SJCRH30 (cell line): Measurements from ENCODE around the gene MCM8. TPM values are rescaled to one million over a fixed set of nuclear protein-coding genes. Genes with fewer than 3 reads are reported as not detected.

ENCODE experiments used
- DNase-seq, 2 experiments: peaks; one replicate each; pipeline ENCODE4 v3.0.0-alpha.2; 2015 to 2020
- H3K27ac ChIP-seq: fragments of 250-450 bp; sonication (Bioruptor Pico); 2 replicates; pipeline ENCODE4 v1.5.1; 2020; ENCODE audit warnings: mild to moderate bottlenecking, moderate library complexity
- H3K27me3 ChIP-seq: fragments of 250-450 bp; sonication (Bioruptor Pico); 2 replicates; pipeline ENCODE4 v1.5.1; 2020; ENCODE audit warnings: mild to moderate bottlenecking, moderate library complexity
- H3K36me3 ChIP-seq: fragments of 250-450 bp; sonication (Bioruptor Pico); 2 replicates; pipeline ENCODE4 v1.5.1; 2020; ENCODE audit warnings: mild to moderate bottlenecking, moderate library complexity
- H3K4me1 ChIP-seq: fragments of 250-450 bp; sonication (Bioruptor Pico); 2 replicates; pipeline ENCODE4 v1.5.1; 2020; ENCODE audit warnings: mild to moderate bottlenecking, moderate library complexity
- H3K4me3 ChIP-seq: fragments of 250-450 bp; sonication (Bioruptor Pico); 2 replicates; pipeline ENCODE4 v1.5.1; 2020; ENCODE audit warnings: mild to moderate bottlenecking, moderate library complexity
- H3K9me3 ChIP-seq: fragments of 250-450 bp; sonication (Bioruptor Pico); replicated peaks from 2 replicates; pipeline ENCODE4 v1.5.1; 2020; ENCODE audit warnings: mild to moderate bottlenecking, moderate library complexity
- total RNA-seq: library from RNA; depleted of rRNA; stranded (reverse); fragments of >200 nt; shearing (Covaris generic); gene quantifications from 2 replicates; pipeline ENCODE4 v1.2.3, GENCODE V29; 2014; rRNA removed

Gene MCM8
- total RNA-seq, 1 experiment from 2014 or later, result 61.2 TPM

- peaks cover 53% of the 10 kb centered on the region for H3K36me3 ChIP-seq
- H3K27me3 ChIP-seq, result no peaks in the 10 kb centered on the region
- no peak overlapping the region for H3K4me3 ChIP-seq
- H3K4me1 ChIP-seq, result no peaks in the 10 kb centered on the region
- no peaks in the 10 kb centered on the region for H3K9me3 ChIP-seq
- H3K27ac ChIP-seq, result no peak overlapping the region
- no peak for DNase-seq
These were observed 85.8 kb downstream of the MCM8 start for GRCh38 chr20:6036213-6036612.

GRCh38 chr20:6037082-6037481 is 86.6 kb downstream of the MCM8 start:
- Histone ChIP-seq H3K27ac (no peak overlapping the region), H3K27me3 (no peaks in the 10 kb centered on the region), H3K4me1 (no peaks in the 10 kb centered on the region), H3K36me3 (peaks cover 55% of the 10 kb centered on the region), H3K4me3 (no peak overlapping the region), H3K9me3 (no peaks in the 10 kb centered on the region)
- no peak for DNase-seq

GRCh38 chr20:6038256-6038655 is 87.8 kb downstream of the MCM8 start:
- Histone ChIP-seq H3K27me3 (no peaks in the 10 kb centered on the region), H3K4me1 (no peaks in the 10 kb centered on the region), H3K4me3 (no peak overlapping the region), H3K9me3 (no peaks in the 10 kb centered on the region), H3K36me3 (peaks cover 58% of the 10 kb centered on the region), H3K27ac (no peak overlapping the region)
- no peak for DNase-seq

GRCh38 chr20:6039766-6040165 is 89.3 kb downstream of the MCM8 start:
- H3K27ac ChIP-seq, result no peak overlapping the region
- no peaks in the 10 kb centered on the region for H3K4me1 ChIP-seq
- H3K9me3 ChIP-seq, result no peaks in the 10 kb centered on the region
- no peak for DNase-seq
- H3K36me3 ChIP-seq, result peaks cover 50% of the 10 kb centered on the region
- no peak overlapping the region for H3K4me3 ChIP-seq
- H3K27me3 ChIP-seq, result no peaks in the 10 kb centered on the region

- no peaks in the 10 kb centered on the region for H3K4me1 ChIP-seq
- H3K4me3 ChIP-seq, result no peak overlapping the region
- peaks cover 49% of the 10 kb centered on the region for H3K36me3 ChIP-seq
- H3K27ac ChIP-seq, result no peak overlapping the region
- H3K27me3 ChIP-seq, result no peaks in the 10 kb centered on the region
- DNase-seq, result no peak
- H3K9me3 ChIP-seq, result no peaks in the 10 kb centered on the region
These were observed 90.1 kb downstream of the MCM8 start for GRCh38 chr20:6040540-6040939.

- H3K4me1 ChIP-seq, result no peaks in the 10 kb centered on the region
- no peak for DNase-seq
- peaks cover 45% of the 10 kb centered on the region for H3K36me3 ChIP-seq
- no peak overlapping the region for H3K4me3 ChIP-seq
- H3K27ac ChIP-seq, result no peak overlapping the region
- H3K27me3 ChIP-seq, result no peaks in the 10 kb centered on the region
- H3K9me3 ChIP-seq, result no peaks in the 10 kb centered on the region
These were observed 90.7 kb downstream of the MCM8 start for GRCh38 chr20:6040958-6041807.

GRCh38 chr20:6041808-6042265 is 91.4 kb downstream of the MCM8 start:
- Histone ChIP-seq H3K4me3 (no peak overlapping the region), H3K27me3 (no peaks in the 10 kb centered on the region), H3K27ac (no peak overlapping the region), H3K4me1 (no peaks in the 10 kb centered on the region), H3K36me3 (peaks cover 38% of the 10 kb centered on the region), H3K9me3 (no peaks in the 10 kb centered on the region)
- DNase-seq, result no peak

GRCh38 chr20:6044115-6044514 is 93.7 kb downstream of the MCM8 start:
- Histone ChIP-seq H3K4me3 (no peak overlapping the region), H3K36me3 (peaks cover 22% of the 10 kb centered on the region), H3K9me3 (no peaks in the 10 kb centered on the region), H3K4me1 (no peaks in the 10 kb centered on the region), H3K27me3 (no peaks in the 10 kb centered on the region), H3K27ac (no peak overlapping the region)
- DNase-seq, result no peak

- H3K27ac ChIP-seq, result no peak overlapping the region
- H3K9me3 ChIP-seq, result no peaks in the 10 kb centered on the region
- no peak for DNase-seq
- H3K27me3 ChIP-seq, result no peaks in the 10 kb centered on the region
- no peaks in the 10 kb centered on the region for H3K4me1 ChIP-seq
- no peak overlapping the region for H3K4me3 ChIP-seq
- peaks cover 15% of the 10 kb centered on the region for H3K36me3 ChIP-seq
These were observed 95.1 kb downstream of the MCM8 start for GRCh38 chr20:6045566-6045965.

GRCh38 chr20:6046432-6046831 is 96.0 kb downstream of the MCM8 start:
- no peak overlapping the region for H3K4me3 ChIP-seq
- no peaks in the 10 kb centered on the region for H3K4me1 ChIP-seq
- no peak overlapping the region for H3K27ac ChIP-seq
- H3K36me3 ChIP-seq, result peaks cover 6% of the 10 kb centered on the region
- H3K9me3 ChIP-seq, result no peaks in the 10 kb centered on the region
- no peaks in the 10 kb centered on the region for H3K27me3 ChIP-seq
- DNase-seq, result no peak

- Histone ChIP-seq H3K9me3 (no peaks in the 10 kb centered on the region), H3K27ac (no peak overlapping the region), H3K4me1 (no peaks in the 10 kb centered on the region), H3K27me3 (no peaks in the 10 kb centered on the region), H3K36me3 (no peaks in the 10 kb centered on the region), H3K4me3 (no peak overlapping the region)
- no peak for DNase-seq
These were observed 97.9 kb downstream of the MCM8 start for GRCh38 chr20:6048391-6048790.

Other genes starting within 250 kb of the MCM8 start
- gene SHLD1, start 200.3 kb upstream of the MCM8 start, total RNA-seq, result 8.2 TPM in 2 replicates
- gene CHGB, start 39.1 kb upstream of the MCM8 start, total RNA-seq, result 0.08 TPM in 1 of 2 replicates, not detected in the other
- gene TRMT6, start 119 bp upstream of the MCM8 start, total RNA-seq, result 39.6 and 47.1 TPM in 2 replicates
- 81.9 and 85.6 TPM in 2 replicates for gene CRLS1, start 55.5 kb downstream of the MCM8 start, total RNA-seq
- gene LRRN4, start 103.4 kb downstream of the MCM8 start, total RNA-seq, result 2.3 and 3.3 TPM in 2 replicates
- gene FERMT1, start 172.4 kb downstream of the MCM8 start, total RNA-seq, result 4.7 and 5.7 TPM in 2 replicates